A673 (cell line): ENCODE measurements around the gene CD19.

Experiments used
- EZH2 ChIP-seq: fragments of 200-600 bp; sonication (generic); IDR thresholded peaks from 2 replicates; pipeline ENCODE4 v1.6.1; 2017; ENCODE audit warnings: borderline replicate concordance, low read depth, mild to moderate bottlenecking, mixed read lengths, antibody characterized with exemption, low read length; ENCODE audit not compliant: poor library complexity, severe bottlenecking
- TF ChIP-seq, protein P1 (sequence below): fragments of 300-800, 200-600 bp; sonication (generic); conservative IDR thresholded peaks from 2 replicates; pipeline ENCODE4 v1.5.1; 2017; ENCODE audit warnings: low read depth, mild to moderate bottlenecking, antibody characterized with exemption, low read length, moderate library complexity, mixed read lengths

DNA sequence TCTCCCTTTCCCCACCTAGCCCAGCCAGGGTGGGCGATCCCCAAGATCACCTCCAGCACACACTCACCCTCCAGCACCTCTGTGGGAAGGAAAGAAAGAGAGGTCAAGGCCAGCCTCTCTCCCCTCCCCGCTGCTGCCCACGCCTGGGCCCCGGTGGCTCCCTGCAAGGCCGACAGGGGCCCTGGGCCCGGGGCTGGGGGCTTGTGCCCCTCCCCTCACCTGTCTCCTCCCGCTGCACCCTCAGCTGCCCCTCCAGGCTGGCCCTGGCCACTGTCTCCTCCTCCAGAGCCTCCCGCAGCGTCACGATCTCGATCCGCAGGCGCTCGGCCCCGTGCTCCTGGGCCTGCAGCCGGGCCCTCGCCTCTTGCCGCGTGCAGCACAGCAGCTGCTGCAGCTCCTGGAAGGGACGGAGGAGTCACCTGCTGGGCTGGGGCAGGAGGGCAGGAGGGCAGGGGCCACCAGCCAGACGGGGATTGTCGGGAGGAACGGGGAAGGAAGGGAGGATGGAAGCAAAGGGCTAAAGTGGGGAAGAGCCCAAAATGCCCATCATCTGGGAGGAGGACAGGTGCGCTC lies 25.9 kb upstream of the CD19 start:
- TF ChIP-seq, protein P1, sequence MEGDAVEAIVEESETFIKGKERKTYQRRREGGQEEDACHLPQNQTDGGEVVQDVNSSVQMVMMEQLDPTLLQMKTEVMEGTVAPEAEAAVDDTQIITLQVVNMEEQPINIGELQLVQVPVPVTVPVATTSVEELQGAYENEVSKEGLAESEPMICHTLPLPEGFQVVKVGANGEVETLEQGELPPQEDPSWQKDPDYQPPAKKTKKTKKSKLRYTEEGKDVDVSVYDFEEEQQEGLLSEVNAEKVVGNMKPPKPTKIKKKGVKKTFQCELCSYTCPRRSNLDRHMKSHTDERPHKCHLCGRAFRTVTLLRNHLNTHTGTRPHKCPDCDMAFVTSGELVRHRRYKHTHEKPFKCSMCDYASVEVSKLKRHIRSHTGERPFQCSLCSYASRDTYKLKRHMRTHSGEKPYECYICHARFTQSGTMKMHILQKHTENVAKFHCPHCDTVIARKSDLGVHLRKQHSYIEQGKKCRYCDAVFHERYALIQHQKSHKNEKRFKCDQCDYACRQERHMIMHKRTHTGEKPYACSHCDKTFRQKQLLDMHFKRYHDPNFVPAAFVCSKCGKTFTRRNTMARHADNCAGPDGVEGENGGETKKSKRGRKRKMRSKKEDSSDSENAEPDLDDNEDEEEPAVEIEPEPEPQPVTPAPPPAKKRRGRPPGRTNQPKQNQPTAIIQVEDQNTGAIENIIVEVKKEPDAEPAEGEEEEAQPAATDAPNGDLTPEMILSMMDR, result no peak
- no peak for TF ChIP-seq EZH2
